ENCODE results near the gene SLC25A40.

Gene SLC25A40

GRCh38 chr7:87874066-87874465 is 2.1 kb downstream of the SLC25A40 start:
- no peak for TF ChIP-seq CTCF (IDR thresholded peaks at IDR 0.05)

GRCh38 chr7:87872346-87872745 is 3.8 kb downstream of the SLC25A40 start:
- no peak for TF ChIP-seq CTCF (IDR thresholded peaks at IDR 0.05)

- no peak for TF ChIP-seq CTCF (IDR thresholded peaks at IDR 0.05)
Observed at GRCh38 chr7:87870471-87870870, 5.7 kb downstream of the SLC25A40 start.

- TF ChIP-seq CTCF (IDR thresholded peaks at IDR 0.05): no peak
Observed at GRCh38 chr7:87866089-87866488, 10.1 kb downstream of the SLC25A40 start.

- no peak for TF ChIP-seq CTCF (IDR thresholded peaks at IDR 0.05)
Observed at GRCh38 chr7:87858417-87859100, 17.6 kb downstream of the SLC25A40 start.

GRCh38 chr7:87853237-87853864 is 22.8 kb downstream of the SLC25A40 start:
- TF ChIP-seq CTCF (IDR thresholded peaks at IDR 0.05): no peak

GRCh38 chr7:87852306-87852705 is 23.9 kb downstream of the SLC25A40 start:
- TF ChIP-seq CTCF (IDR thresholded peaks at IDR 0.05): no peak
